Measurements from ENCODE around the gene OTOP2. TPM values are rescaled to one million over a fixed set of nuclear protein-coding genes. Genes with fewer than 3 reads are reported as not detected.

The OTOP2 gene
- total RNA-seq, 1 experiment from 2014 or later = not detected

- H3K27ac Mint-ChIP-seq = no peak overlapping the region
- H3K4me3 Mint-ChIP-seq = no peak overlapping the region
- TF ChIP-seq KAT7 (CRISPR knock-in tag; IDR thresholded peaks at IDR 0.05; ENCODE audit: borderline replicate concordance) = no peak
- no peak for TF ChIP-seq ZNF423 (CRISPR knock-in tag; IDR thresholded peaks at IDR 0.05)
- no peak for TF ChIP-seq NFYB (CRISPR knock-in tag; conservative IDR thresholded peaks at IDR 0.05; ENCODE audit: low read depth)
- TF ChIP-seq ZNF416 (CRISPR knock-in tag; IDR thresholded peaks at IDR 0.05) = no peak
- TF ChIP-seq JUN (CRISPR knock-in tag; IDR thresholded peaks at IDR 0.05) = no peak
- no peak for TF ChIP-seq MXD4 (CRISPR knock-in tag; IDR thresholded peaks at IDR 0.05; ENCODE audit: borderline replicate concordance)
- TF ChIP-seq CREB1 (CRISPR knock-in tag; IDR thresholded peaks at IDR 0.05) = no peak
- TF ChIP-seq ZNF263 (CRISPR knock-in tag; IDR thresholded peaks at IDR 0.05; ENCODE audit: low read depth) = no peak
- ChIA-PET CTCF (interaction anchor here (1.4 to 2.8 kb wide), 3 partner anchors 10 to 27 kb away, joined by 3 to 17 read pairs (median 11); partner anchors contain the start of gene OTOP2), POLR2A (no interaction called here)
- no peaks in the 10 kb centered on the region for H3K36me3 Mint-ChIP-seq
- peaks cover 9% of the 10 kb centered on the region for H3K4me1 Mint-ChIP-seq
- ATAC-seq (no peak), DNase-seq (ENCODE audit: low spot score) (no peak)
- peaks cover 9% of the 10 kb centered on the region for H3K27me3 Mint-ChIP-seq (ENCODE audit: low read depth)
- no peaks in the 10 kb centered on the region for H3K9me3 Mint-ChIP-seq
These were observed 27.0 kb downstream of the OTOP2 start for GRCh38 chr17:74951065-74951464.

GRCh38 chr17:74951680-74952421 is 27.8 kb downstream of the OTOP2 start:
- peaks cover 9% of the 10 kb centered on the region for H3K4me1 Mint-ChIP-seq
- no peaks in the 10 kb centered on the region for H3K36me3 Mint-ChIP-seq
- ATAC-seq (peak; percentile 87), DNase-seq (ENCODE audit: low spot score) (peak; percentile 84)
- H3K27ac Mint-ChIP-seq = no peak overlapping the region
- no peaks in the 10 kb centered on the region for H3K9me3 Mint-ChIP-seq
- CTCF ChIA-PET = interaction anchor here (1.1 to 2.8 kb wide), 4 partner anchors 9 to 29 kb away, joined by 3 to 17 read pairs (median 7); partner anchors contain the start of genes OTOP2 and USH1G
- H3K27me3 Mint-ChIP-seq (ENCODE audit: low read depth) = peaks cover 9% of the 10 kb centered on the region
- POLR2A ChIA-PET = no interaction called here
- TF ChIP-seq PRDM15 (CRISPR knock-in tag; IDR thresholded peaks at IDR 0.05) (peak; percentile 34; the same call in 1 of the 2 replicates), FOXK1 (CRISPR knock-in tag; IDR thresholded peaks at IDR 0.05) (0 out of 2 replicates have a peak, but pooled peaks have one; percentile 12), EMX1 (CRISPR knock-in tag; IDR thresholded peaks at IDR 0.05) (no peak)
- H3K4me3 Mint-ChIP-seq = peak overlapping the region; percentile 38; the same call in 1 of the 2 replicates

- Mint-ChIP-seq H3K9me3 (no peaks in the 10 kb centered on the region), H3K27me3 (ENCODE audit: low read depth) (peaks cover 9% of the 10 kb centered on the region), H3K4me1 (peaks cover 9% of the 10 kb centered on the region), H3K4me3 (peak overlapping the region; percentile 38; the same call in 1 of the 2 replicates), H3K27ac (no peak overlapping the region), H3K36me3 (no peaks in the 10 kb centered on the region)
- ChIA-PET POLR2A (no interaction called here), CTCF (interaction anchor here (0.9 to 2.8 kb wide), 6 partner anchors 8 to 33 kb away, joined by 3 to 17 read pairs (median 4); partner anchors contain the start of genes OTOP2 and USH1G)
- ATAC-seq (peak; percentile 13), DNase-seq (ENCODE audit: low spot score) (no peak)
- TF ChIP-seq ATF3 (CRISPR knock-in tag; conservative IDR thresholded peaks at IDR 0.05) = 0 out of 2 replicates have a peak, but pooled peaks have one; percentile 18
- TF ChIP-seq MAX (CRISPR knock-in tag; IDR thresholded peaks at IDR 0.05) = 0 out of 2 replicates have a peak, but pooled peaks have one; percentile 25
- TF ChIP-seq E2F5 (CRISPR knock-in tag; IDR thresholded peaks at IDR 0.05) = no peak
- TF ChIP-seq PRDM15 (CRISPR knock-in tag; IDR thresholded peaks at IDR 0.05) = no peak
These were observed 28.5 kb downstream of the OTOP2 start for GRCh38 chr17:74952431-74953133.
